GF-D8 (cell line): ENCODE data around the gene RGS9.
"Not testable (repeated sequence)": the region's sequence is repeated elsewhere in the genome, so short reads cannot be mapped to it uniquely, and the experiment has no call there.

Experiments used
- DNase-seq: peaks from one replicate; lab custom pipeline; 2025; lab: John Stamatoyannopoulos, UW

RGS9 gene

GRCh38 chr17:65156835-65157565 is 19.8 kb downstream of the RGS9 start:
- no peak for DNase-seq

- DNase-seq = no peak
Observed at GRCh38 chr17:65158041-65158440, 20.9 kb downstream of the RGS9 start.

GRCh38 chr17:65158622-65159021 is 21.5 kb downstream of the RGS9 start:
- no peak for DNase-seq

- no peak for DNase-seq
Observed at GRCh38 chr17:65160516-65160915, 23.3 kb downstream of the RGS9 start.

GRCh38 chr17:65163990-65164495 is 26.9 kb downstream of the RGS9 start:
- no peak for DNase-seq

- DNase-seq = no peak
Observed at GRCh38 chr17:65166787-65167186, 29.6 kb downstream of the RGS9 start.

GRCh38 chr17:65167566-65167965 is 30.4 kb downstream of the RGS9 start:
- no peak for DNase-seq

- no peak for DNase-seq
Observed at GRCh38 chr17:65169691-65170090, 32.5 kb downstream of the RGS9 start.

- DNase-seq = no peak
Observed at GRCh38 chr17:65170839-65171238, 33.7 kb downstream of the RGS9 start.

- no peak for DNase-seq
Observed at GRCh38 chr17:65171752-65172151, 34.6 kb downstream of the RGS9 start.

GRCh38 chr17:65172496-65173136 is 35.4 kb downstream of the RGS9 start:
- DNase-seq = no peak

GRCh38 chr17:65173284-65173793 is 36.2 kb downstream of the RGS9 start:
- no peak for DNase-seq

GRCh38 chr17:65173976-65174683 is 37.0 kb downstream of the RGS9 start:
- DNase-seq = no peak

GRCh38 chr17:65174974-65175373 is 37.8 kb downstream of the RGS9 start:
- no peak for DNase-seq

- DNase-seq = no peak
Observed at GRCh38 chr17:65175952-65176351, 38.8 kb downstream of the RGS9 start.

GRCh38 chr17:65176646-65177409 is 39.7 kb downstream of the RGS9 start:
- no peak for DNase-seq

- no peak for DNase-seq
Observed at GRCh38 chr17:65177901-65178300, 40.7 kb downstream of the RGS9 start.

GRCh38 chr17:65180276-65180675 is 43.1 kb downstream of the RGS9 start:
- DNase-seq = not testable (repeated sequence)

- not testable (repeated sequence) for DNase-seq
Observed at GRCh38 chr17:65180752-65181236, 43.6 kb downstream of the RGS9 start.

- no peak for DNase-seq
Observed at GRCh38 chr17:65181237-65182061, 44.3 kb downstream of the RGS9 start.

GRCh38 chr17:65182233-65182632 is 45.1 kb downstream of the RGS9 start:
- DNase-seq = no peak
